ENCODE measurements around the gene AAK1.

- TF ChIP-seq CTCF (IDR thresholded peaks at IDR 0.05) (no peak), POLR2A (IDR thresholded peaks at IDR 0.05) (no peak), POLR2AphosphoS5 (IDR thresholded peaks at IDR 0.05) (no peak)
Measured at GRCh38 chr2:69456950-69457445, 186.5 kb downstream of the AAK1 start.
